Panc1 (cell line): ENCODE measurements around the gene IRGM. TPM values are rescaled to one million over a fixed set of nuclear protein-coding genes. Genes with fewer than 3 reads are reported as not detected.
"Not testable (repeated sequence)": the region's sequence is repeated elsewhere in the genome, so short reads cannot be mapped to it uniquely, and the experiment has no call there.

Experiments
- ATAC-seq: fragments of 200-7000 bp; cut with Tn5 transposase; 2 replicates; pipeline ENCODE4 v1.9.1; 2020; ENCODE audit warnings: mild to moderate bottlenecking, moderate library complexity
- BruUV-seq: library from RNA; stranded (reverse); fragments of 400-500 nt; replicated peaks from 2 replicates; lab custom pipeline; 2021; lab: Mats Ljungman, UMichigan
- CTCF ChIA-PET: fragments of 300-600 bp; sonication (Branson Sonifier 250); formaldehyde crosslinking; loops from one replicate; lab custom pipeline; 2022; ENCODE audit warnings: antibody characterized with exemption; lab: Charles Lee
- POLR2A ChIA-PET: fragments of 300-600 bp; sonication (Branson Sonifier 250); formaldehyde crosslinking; loops from one replicate; lab custom pipeline; 2022; ENCODE audit warnings: antibody characterized with exemption; lab: Charles Lee
- DNase-seq: peaks from one replicate; pipeline ENCODE4 v3.0.0-alpha.2; 2010; ENCODE audit warnings: low read depth, low spot score
- H3K27ac ChIP-seq: 2 replicates; pipeline ENCODE4 v1.5.1; 2011; ENCODE audit warnings: mild to moderate bottlenecking, low read length, inconsistent platforms
- H3K27me3 ChIP-seq: fragments of 200-500 bp; sonication (Bioruptor generic); 2 replicates; pipeline ENCODE4 v1.6.0; 2014; ENCODE audit warnings: low read length, inconsistent platforms; ENCODE audit not compliant: control insufficient read depth, insufficient read depth
- H3K36me3 ChIP-seq: fragments of 200-500 bp; sonication (Bioruptor generic); 2 replicates; pipeline ENCODE4 v1.5.1; 2014; ENCODE audit warnings: inconsistent platforms, mild to moderate bottlenecking, low read length, moderate library complexity; ENCODE audit not compliant: control insufficient read depth, insufficient read depth
- H3K4me1 ChIP-seq: 2 replicates; pipeline ENCODE4 v1.5.1; 2011; ENCODE audit warnings: inconsistent platforms, mild to moderate bottlenecking, low read length, moderate library complexity; ENCODE audit not compliant: control insufficient read depth, insufficient read depth
- H3K4me3 ChIP-seq, 2 experiments: 2 replicates each; pipeline ENCODE4 v1.5.1; 2011 to 2012; ENCODE audit warnings: low read depth in 2 of 2, low read length in 2 of 2, mild to moderate bottlenecking in 2 of 2, inconsistent platforms in 1 of 2, moderate library complexity in 1 of 2
- H3K9me3 ChIP-seq: fragments of 200-500 bp; sonication (Bioruptor generic); 2 replicates; pipeline ENCODE4 v1.5.1; 2014; ENCODE audit warnings: low read depth, mild to moderate bottlenecking, inconsistent platforms, low read length, moderate library complexity; ENCODE audit not compliant: control insufficient read depth, insufficient read depth
- POLR2AphosphoS5 ChIP-seq: IDR thresholded peaks from 2 replicates; pipeline ENCODE4 v1.6.1; 2012; ENCODE audit warnings: mild to moderate bottlenecking, low read depth, low read length, moderate library complexity
- SIN3A ChIP-seq: IDR thresholded peaks from 2 replicates; pipeline ENCODE4 v1.6.1; 2012; ENCODE audit warnings: low read depth, mild to moderate bottlenecking, low read length, moderate library complexity, borderline replicate concordance; ENCODE audit not compliant: insufficient read depth
- TCF7L2 ChIP-seq: IDR thresholded peaks from 2 replicates; pipeline ENCODE4 v1.6.1; 2011; ENCODE audit warnings: mild to moderate bottlenecking, low read depth, low read length, inconsistent platforms
- in situ Hi-C: cut with HindIII; loops from 2 replicates; pipeline ENCODE4 v1.10.0; 2016; ENCODE audit warnings: low sequenced_read_pairs, low pct_unique_long_range_greater_than_20kb
- intact Hi-C: fragments of 100-400 bp; cut with micrococcal nuclease; formaldehyde crosslinking; loops from one replicate; pipeline ENCODE4 v1.10.0; 2022; ENCODE audit not compliant: unreplicated experiment
- total RNA-seq: library from RNA; stranded (reverse); gene quantifications from one replicate; pipeline ENCODE4 v1.2.1, GENCODE V29; 2021; ENCODE audit not compliant: unreplicated experiment
- TF ChIP-seq, protein P1 (sequence below), 2 experiments: IDR thresholded peaks; 2 replicates each; pipeline ENCODE4 v1.6.1; 2011 to 2012; ENCODE audit warnings: low read depth in 2 of 2, control low read depth in 1 of 2, low read length in 1 of 2, mild to moderate bottlenecking in 1 of 2, moderate library complexity in 1 of 2; ENCODE audit not compliant: insufficient read depth in 1 of 2
- TF ChIP-seq, protein P2 (sequence below): fragments of 450-650 bp; IDR thresholded peaks from 2 replicates; pipeline ENCODE4 v1.5.1; 2017; ENCODE audit warnings: mild to moderate bottlenecking

The IRGM gene
- total RNA-seq, 1 experiment from 2014 or later: 0.18 TPM

DNA sequence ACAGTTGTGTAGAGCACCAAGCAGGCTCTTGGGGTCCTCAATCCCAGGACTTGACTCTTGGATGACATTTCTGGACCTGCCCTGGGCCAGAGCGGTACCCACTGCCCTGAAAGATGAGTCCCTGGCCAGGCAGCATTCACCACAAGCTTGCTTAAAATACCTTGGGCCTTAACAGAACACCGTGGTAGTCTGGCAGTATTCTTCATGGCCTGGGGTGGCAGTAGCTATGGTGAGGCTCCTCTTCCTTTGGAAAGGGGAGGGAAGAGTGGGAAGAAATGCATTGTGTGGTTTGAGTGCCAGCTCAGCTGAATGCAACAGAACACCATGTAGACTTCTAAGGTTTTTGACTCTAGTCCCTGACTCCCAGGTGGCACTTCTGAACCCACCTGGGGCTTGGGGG is 29.4 kb upstream of the IRGM start:
- no peaks in the 10 kb centered on the region for H3K27me3 ChIP-seq
- H3K4me1 ChIP-seq: no peaks in the 10 kb centered on the region
- CTCF ChIA-PET: no interaction called here
- intact Hi-C loops (no loop called here), in situ Hi-C loops (no loop called here)
- no peak for ATAC-seq
- TF ChIP-seq, protein P1, sequence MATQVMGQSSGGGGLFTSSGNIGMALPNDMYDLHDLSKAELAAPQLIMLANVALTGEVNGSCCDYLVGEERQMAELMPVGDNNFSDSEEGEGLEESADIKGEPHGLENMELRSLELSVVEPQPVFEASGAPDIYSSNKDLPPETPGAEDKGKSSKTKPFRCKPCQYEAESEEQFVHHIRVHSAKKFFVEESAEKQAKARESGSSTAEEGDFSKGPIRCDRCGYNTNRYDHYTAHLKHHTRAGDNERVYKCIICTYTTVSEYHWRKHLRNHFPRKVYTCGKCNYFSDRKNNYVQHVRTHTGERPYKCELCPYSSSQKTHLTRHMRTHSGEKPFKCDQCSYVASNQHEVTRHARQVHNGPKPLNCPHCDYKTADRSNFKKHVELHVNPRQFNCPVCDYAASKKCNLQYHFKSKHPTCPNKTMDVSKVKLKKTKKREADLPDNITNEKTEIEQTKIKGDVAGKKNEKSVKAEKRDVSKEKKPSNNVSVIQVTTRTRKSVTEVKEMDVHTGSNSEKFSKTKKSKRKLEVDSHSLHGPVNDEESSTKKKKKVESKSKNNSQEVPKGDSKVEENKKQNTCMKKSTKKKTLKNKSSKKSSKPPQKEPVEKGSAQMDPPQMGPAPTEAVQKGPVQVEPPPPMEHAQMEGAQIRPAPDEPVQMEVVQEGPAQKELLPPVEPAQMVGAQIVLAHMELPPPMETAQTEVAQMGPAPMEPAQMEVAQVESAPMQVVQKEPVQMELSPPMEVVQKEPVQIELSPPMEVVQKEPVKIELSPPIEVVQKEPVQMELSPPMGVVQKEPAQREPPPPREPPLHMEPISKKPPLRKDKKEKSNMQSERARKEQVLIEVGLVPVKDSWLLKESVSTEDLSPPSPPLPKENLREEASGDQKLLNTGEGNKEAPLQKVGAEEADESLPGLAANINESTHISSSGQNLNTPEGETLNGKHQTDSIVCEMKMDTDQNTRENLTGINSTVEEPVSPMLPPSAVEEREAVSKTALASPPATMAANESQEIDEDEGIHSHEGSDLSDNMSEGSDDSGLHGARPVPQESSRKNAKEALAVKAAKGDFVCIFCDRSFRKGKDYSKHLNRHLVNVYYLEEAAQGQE (IDR thresholded peaks at IDR 0.05; ENCODE audit: insufficient read depth in 1 of 2, low read depth in 2 of 2, low read length in 1 of 2): no peak
- TF ChIP-seq, protein P2, sequence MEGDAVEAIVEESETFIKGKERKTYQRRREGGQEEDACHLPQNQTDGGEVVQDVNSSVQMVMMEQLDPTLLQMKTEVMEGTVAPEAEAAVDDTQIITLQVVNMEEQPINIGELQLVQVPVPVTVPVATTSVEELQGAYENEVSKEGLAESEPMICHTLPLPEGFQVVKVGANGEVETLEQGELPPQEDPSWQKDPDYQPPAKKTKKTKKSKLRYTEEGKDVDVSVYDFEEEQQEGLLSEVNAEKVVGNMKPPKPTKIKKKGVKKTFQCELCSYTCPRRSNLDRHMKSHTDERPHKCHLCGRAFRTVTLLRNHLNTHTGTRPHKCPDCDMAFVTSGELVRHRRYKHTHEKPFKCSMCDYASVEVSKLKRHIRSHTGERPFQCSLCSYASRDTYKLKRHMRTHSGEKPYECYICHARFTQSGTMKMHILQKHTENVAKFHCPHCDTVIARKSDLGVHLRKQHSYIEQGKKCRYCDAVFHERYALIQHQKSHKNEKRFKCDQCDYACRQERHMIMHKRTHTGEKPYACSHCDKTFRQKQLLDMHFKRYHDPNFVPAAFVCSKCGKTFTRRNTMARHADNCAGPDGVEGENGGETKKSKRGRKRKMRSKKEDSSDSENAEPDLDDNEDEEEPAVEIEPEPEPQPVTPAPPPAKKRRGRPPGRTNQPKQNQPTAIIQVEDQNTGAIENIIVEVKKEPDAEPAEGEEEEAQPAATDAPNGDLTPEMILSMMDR: no peak
- TF ChIP-seq SIN3A (no peak), POLR2AphosphoS5 (no peak), TCF7L2 (no peak)
- no peak for DNase-seq
- no peak overlapping the region for H3K4me3 ChIP-seq
- POLR2A ChIA-PET: no interaction called here
- no TSS peak for BruUV-seq
- H3K27ac ChIP-seq: no peak overlapping the region
- no peaks in the 10 kb centered on the region for H3K36me3 ChIP-seq
- no peaks in the 10 kb centered on the region for H3K9me3 ChIP-seq

DNA sequence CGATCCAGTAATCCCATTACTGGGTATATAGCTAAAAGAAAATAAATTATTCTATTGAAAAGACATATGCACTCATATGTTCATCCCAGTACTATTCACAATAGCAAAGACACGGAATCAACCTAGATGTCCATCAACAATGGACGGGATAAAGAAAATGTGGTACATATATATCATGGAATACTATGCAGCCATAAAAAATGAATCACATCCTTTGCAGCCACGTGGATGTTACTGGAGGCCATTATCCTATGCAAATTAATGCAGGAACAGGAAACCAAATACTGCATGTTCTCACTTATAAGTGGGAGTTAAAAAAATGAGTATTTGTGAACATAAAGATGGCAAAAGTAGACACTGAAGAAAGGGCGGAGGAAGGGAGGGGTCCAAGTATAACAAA is 16.6 kb upstream of the IRGM start:
- ATAC-seq: no peak
- no TSS peak for BruUV-seq
- intact Hi-C loops (no loop called here), in situ Hi-C loops (no loop called here)
- peaks cover 17% of the 10 kb centered on the region for H3K9me3 ChIP-seq
- H3K4me1 ChIP-seq: no peaks in the 10 kb centered on the region
- H3K27me3 ChIP-seq: no peaks in the 10 kb centered on the region
- DNase-seq: no peak
- no peaks in the 10 kb centered on the region for H3K36me3 ChIP-seq
- TF ChIP-seq, protein P2: no peak
- H3K27ac ChIP-seq: no peak overlapping the region
- POLR2A ChIA-PET: no interaction called here
- CTCF ChIA-PET: no interaction called here
- H3K4me3 ChIP-seq: no peak overlapping the region

DNA sequence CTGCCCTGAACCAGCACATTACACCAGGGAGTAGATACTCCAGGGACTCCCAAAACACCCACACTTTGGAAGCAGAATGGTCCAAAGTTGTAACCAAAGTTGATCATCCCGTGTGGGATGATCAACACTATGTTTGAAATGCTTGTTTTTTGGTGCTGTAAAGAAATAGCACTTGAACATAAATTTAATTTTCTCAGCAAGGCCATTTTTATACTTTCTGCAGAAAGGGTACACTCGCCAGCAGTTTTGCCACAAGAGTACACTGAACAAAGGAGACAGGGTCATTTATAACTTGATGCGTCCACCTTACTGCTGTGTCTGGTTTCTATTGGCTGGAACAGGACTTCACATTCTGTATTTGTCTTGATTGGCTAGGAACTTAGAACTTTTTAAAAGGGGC is 14.5 kb upstream of the IRGM start:
- intact Hi-C loops, in situ Hi-C loops: not testable (repeated sequence)

More for the DNA sequence above, 14.5 kb upstream of the IRGM start:
- H3K4me3 ChIP-seq, BruUV-seq, H3K27ac ChIP-seq, H3K4me1 ChIP-seq, H3K27me3 ChIP-seq, DNase-seq, ATAC-seq, H3K36me3 ChIP-seq, POLR2A ChIA-PET, CTCF ChIA-PET: not testable (repeated sequence)
- H3K9me3 ChIP-seq: peaks cover 17% of the 10 kb centered on the region
